ENCODE data around the gene MAPRE3.

Gene MAPRE3

GRCh38 chr2:26983746-26984145 is 13.3 kb downstream of the MAPRE3 start:
- no peak for DNase-seq (ENCODE audit: low read depth in 2 of 2)

- DNase-seq (ENCODE audit: low read depth in 2 of 2): no peak
These were observed 15.4 kb downstream of the MAPRE3 start for GRCh38 chr2:26985807-26986206.

GRCh38 chr2:26986576-26986975 is 16.1 kb downstream of the MAPRE3 start:
- no peak for DNase-seq (ENCODE audit: low read depth in 2 of 2)

GRCh38 chr2:26988058-26988860 is 17.8 kb downstream of the MAPRE3 start:
- no peak for DNase-seq (ENCODE audit: low read depth in 2 of 2)

- no peak for DNase-seq (ENCODE audit: low read depth in 2 of 2)
These were observed 18.7 kb downstream of the MAPRE3 start for GRCh38 chr2:26989156-26989555.

- DNase-seq (ENCODE audit: low read depth in 2 of 2): no peak
These were observed 21.3 kb downstream of the MAPRE3 start for GRCh38 chr2:26991717-26992116.

GRCh38 chr2:26993768-26994167 is 23.3 kb downstream of the MAPRE3 start:
- no peak for DNase-seq (ENCODE audit: low read depth in 2 of 2)

GRCh38 chr2:26994983-26995382 is 24.5 kb downstream of the MAPRE3 start:
- no peak for DNase-seq (ENCODE audit: low read depth in 2 of 2)

- no peak for DNase-seq (ENCODE audit: low read depth in 2 of 2)
These were observed 27.0 kb downstream of the MAPRE3 start for GRCh38 chr2:26997394-26997793.

- no peak for DNase-seq (ENCODE audit: low read depth in 2 of 2)
These were observed 27.9 kb downstream of the MAPRE3 start for GRCh38 chr2:26998323-26998722.

- DNase-seq (ENCODE audit: low read depth in 2 of 2): no peak
These were observed 29.8 kb downstream of the MAPRE3 start for GRCh38 chr2:27000228-27000627.

- DNase-seq (ENCODE audit: low read depth in 2 of 2): no peak
These were observed 30.6 kb downstream of the MAPRE3 start for GRCh38 chr2:27000995-27001394.

GRCh38 chr2:27001950-27002349 is 31.5 kb downstream of the MAPRE3 start:
- no peak for DNase-seq (ENCODE audit: low read depth in 2 of 2)

- no peak for DNase-seq (ENCODE audit: low read depth in 2 of 2)
These were observed 32.6 kb downstream of the MAPRE3 start for GRCh38 chr2:27003007-27003406.

GRCh38 chr2:27003857-27004256 is 33.4 kb downstream of the MAPRE3 start:
- no peak for DNase-seq (ENCODE audit: low read depth in 2 of 2)

GRCh38 chr2:27006602-27007415 is 36.4 kb downstream of the MAPRE3 start:
- no peak for DNase-seq (ENCODE audit: low read depth in 2 of 2)

GRCh38 chr2:27007416-27008374 is 37.3 kb downstream of the MAPRE3 start:
- DNase-seq (ENCODE audit: low read depth in 2 of 2): no peak

- DNase-seq (ENCODE audit: low read depth in 2 of 2): no peak
These were observed 38.2 kb downstream of the MAPRE3 start for GRCh38 chr2:27008678-27009077.

- DNase-seq (ENCODE audit: low read depth in 2 of 2): no peak
These were observed 38.6 kb downstream of the MAPRE3 start for GRCh38 chr2:27009083-27009482.

- DNase-seq (ENCODE audit: low read depth in 2 of 2): no peak
These were observed 39.3 kb downstream of the MAPRE3 start for GRCh38 chr2:27009716-27010115.

- no peak for DNase-seq (ENCODE audit: low read depth in 2 of 2)
These were observed 39.7 kb downstream of the MAPRE3 start for GRCh38 chr2:27010139-27010538.

- DNase-seq (ENCODE audit: low read depth in 2 of 2): no peak
These were observed 43.3 kb downstream of the MAPRE3 start for GRCh38 chr2:27013738-27014137.
